Superior temporal gyrus (tissue), 1 donor: Measurements from ENCODE around the gene TNFRSF1B.

Source experiments
- DNase-seq: peaks from one replicate; pipeline ENCODE4 v3.0.0-alpha.2; 2016; ENCODE audit errors: extremely low spot score

The TNFRSF1B gene

DNA sequence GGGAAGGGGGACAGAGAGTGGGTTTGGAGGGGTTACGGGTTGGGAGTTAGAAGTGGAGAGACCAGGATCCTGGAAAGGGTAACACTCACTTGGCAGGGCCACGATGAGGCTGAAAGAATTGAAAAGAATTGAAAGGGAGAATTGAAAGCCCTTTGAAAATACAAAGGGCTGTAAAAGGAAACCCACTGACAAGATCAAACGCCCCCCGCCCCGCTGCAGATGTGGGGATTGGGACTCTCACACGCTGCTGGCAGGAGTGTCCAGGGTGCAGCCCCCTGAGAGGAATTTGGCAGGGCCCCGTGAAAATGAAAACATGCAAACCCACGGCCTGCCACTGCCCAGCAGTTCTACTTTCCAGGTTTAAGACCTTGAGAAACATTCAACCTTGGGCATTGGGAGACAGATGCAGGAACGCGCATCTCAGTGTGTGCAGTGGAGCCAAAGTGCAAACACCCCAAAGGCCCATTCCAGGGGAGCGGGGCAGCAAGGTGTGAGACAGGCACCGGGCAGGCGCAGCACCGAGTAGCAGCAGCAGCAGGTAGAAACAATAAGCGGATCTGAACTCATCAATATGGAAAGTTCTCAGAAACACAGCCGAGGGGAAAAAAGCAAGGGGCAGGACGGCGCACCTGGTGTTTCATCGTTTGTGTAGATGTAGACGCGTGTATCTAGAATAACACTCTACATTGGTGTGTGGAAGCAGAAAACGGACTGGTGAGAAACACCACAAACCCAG lies 8.3 kb upstream of the TNFRSF1B start:
- DNase-seq = no peak

DNA sequence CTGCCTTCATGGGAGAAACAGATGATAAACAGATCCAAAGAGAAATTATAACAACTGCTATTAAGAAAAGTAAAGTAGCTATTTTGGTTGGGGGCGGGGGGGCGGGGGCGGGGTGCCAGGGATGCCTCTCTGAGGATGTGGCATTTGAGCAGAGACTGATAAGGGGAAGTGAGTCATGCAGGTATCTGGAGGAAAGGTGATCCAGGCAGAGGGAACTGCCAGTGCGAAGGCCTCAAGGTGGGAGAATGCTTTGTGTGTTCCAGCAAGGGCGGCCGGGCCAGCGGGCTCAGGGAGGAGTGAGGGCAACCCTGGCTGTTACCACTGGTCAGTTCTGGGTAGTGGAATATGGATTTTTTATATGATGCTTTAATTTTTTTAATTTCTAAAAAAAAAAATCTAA lies 7.0 kb upstream of the TNFRSF1B start:
- no peak for DNase-seq

DNA sequence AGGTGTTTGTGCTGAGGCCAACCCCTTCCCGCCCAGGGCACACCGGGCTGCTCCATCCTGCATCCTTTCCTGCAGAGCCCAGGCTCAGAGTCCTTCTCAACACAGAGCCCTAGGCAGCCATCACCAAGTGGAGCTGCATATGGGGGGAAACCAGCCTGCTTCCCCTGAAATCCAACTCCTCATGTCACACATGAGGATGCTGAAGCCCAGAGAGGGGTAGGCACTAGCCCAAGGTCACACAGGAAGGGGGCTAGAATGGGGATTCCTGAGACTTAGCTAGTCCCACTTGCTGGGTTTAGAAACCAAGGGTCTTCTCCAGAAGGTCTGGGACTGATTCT lies 5.5 kb upstream of the TNFRSF1B start:
- DNase-seq = no peak

DNA sequence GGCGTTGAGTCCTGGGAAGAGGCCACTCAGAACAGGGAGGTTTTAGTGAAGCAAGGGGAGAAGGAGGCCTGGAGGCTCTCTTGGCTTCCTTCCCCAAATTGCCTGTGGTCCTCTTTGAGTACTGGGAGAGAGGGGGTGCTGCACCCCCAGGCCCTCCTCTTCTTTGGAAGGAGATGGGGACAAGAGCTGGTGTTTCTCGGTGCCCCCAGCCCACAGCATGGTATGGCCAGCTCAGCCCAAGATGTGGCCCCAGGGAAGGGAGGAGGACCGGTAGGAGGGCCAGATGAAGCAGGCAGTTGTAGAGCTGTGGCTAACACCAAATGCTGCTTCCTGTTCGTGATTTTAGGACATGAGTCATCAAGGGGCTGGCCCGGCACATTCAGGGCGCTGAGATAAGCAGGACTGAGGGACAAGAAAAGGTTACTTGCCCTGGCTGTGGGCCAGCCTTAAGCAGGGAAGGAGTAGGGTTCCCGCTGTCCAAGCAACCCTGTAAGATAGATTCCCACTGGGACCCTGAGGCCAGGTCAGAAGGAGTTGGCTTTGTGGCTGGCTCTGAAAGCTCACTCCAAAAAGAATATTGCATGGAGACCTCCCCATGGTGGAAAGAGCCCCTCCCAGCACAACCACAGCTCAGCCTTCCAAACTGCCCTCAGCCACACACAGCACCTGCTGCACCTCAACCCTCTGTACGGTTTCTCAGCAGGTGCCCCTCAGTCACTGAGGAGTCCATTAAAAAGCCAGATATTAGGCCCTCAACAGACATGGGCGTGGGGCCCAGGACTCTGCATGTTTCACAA lies 4.9 kb upstream of the TNFRSF1B start:
- DNase-seq = peak; percentile 26

DNA sequence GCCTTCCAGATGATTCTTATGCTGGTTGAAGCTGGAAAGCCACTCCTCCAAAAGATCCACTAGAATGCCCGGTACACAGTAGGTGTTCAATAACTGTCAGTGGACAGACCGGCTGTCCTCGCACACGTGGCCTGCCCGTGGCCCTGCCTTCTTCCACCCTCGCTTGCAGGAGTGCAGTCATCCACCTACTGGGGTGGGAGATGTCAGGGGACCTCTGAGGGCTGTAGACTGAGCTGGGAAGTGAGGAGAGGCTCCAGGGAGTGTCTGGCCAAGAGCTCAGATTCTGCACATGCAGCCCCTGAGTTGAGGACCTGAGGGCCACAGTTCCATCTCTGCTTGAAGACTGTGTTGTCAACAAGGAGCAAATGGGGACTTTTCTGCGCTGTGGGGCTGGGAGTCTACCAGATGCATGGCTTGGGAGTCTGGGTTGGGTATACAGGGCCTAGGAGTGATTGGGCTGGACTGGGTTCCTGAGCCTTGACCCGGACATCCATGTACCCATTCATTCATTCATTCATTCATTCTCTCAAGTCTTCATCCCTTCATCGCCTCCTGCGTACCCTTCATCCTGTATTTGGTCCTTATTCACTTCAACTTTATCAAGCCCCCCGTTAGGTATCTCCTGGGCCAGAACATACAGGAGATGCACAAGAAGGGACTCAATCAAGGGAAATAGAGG lies 4.2 kb upstream of the TNFRSF1B start:
- DNase-seq = no peak

DNA sequence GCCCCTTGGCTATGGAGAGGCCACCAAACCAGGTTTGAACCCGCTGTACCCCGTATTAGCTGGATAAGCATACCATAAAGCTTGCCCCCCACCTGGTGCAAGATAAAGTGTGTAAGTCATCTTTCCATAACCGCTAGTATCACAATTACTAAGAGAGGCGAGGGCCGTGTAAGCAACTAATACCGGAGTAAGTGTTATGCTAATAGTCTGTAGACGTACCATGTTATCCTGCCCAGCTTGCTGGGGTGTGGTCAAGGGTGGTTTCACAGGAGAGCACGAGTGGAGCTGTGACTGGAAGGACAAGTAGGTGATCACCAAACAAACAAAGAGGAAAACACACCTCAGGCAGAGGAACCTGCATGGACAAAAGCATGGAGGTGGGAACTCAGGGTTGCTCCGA lies 3.6 kb upstream of the TNFRSF1B start:
- no peak for DNase-seq

DNA sequence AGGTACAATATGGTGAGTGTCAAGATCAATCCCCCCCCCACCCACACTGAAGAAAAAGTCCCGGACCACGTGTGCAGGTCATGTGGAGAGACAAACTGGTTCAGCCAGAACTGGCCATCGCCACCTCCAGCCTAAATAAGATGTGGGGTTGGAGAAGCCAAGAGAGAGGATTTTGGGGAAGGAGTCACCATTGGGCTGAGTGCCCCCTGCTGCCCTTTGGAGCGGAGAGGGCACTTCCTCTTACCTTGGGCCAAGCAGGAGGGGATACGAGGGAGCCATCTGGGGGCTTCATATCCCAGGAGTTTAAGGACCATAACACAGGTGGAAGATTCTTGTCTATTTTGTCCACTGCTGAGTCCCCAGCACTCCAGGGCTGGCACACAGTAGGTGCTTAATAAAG lies 2.6 kb upstream of the TNFRSF1B start:
- DNase-seq = no peak

DNA sequence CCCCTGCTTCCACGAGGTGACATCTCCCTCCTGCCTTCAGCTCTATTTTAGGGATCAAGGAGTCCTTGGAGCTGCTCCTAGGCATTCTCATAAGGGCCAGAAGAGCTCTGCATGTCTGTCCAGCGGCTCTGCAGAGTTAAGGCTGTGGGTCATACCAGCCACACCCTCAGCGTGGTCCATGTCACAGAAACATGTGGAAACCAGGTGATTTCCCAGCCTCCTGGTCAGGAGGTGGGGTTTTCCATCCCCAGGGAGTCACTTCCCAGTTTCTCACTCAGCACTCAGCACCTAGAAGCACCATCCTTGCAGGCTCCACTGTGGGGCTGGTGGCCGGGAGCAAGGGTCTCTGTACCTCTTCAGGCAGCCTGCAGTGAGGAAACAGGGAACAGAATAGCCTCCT lies 1.4 kb upstream of the TNFRSF1B start:
- DNase-seq = no peak

DNA sequence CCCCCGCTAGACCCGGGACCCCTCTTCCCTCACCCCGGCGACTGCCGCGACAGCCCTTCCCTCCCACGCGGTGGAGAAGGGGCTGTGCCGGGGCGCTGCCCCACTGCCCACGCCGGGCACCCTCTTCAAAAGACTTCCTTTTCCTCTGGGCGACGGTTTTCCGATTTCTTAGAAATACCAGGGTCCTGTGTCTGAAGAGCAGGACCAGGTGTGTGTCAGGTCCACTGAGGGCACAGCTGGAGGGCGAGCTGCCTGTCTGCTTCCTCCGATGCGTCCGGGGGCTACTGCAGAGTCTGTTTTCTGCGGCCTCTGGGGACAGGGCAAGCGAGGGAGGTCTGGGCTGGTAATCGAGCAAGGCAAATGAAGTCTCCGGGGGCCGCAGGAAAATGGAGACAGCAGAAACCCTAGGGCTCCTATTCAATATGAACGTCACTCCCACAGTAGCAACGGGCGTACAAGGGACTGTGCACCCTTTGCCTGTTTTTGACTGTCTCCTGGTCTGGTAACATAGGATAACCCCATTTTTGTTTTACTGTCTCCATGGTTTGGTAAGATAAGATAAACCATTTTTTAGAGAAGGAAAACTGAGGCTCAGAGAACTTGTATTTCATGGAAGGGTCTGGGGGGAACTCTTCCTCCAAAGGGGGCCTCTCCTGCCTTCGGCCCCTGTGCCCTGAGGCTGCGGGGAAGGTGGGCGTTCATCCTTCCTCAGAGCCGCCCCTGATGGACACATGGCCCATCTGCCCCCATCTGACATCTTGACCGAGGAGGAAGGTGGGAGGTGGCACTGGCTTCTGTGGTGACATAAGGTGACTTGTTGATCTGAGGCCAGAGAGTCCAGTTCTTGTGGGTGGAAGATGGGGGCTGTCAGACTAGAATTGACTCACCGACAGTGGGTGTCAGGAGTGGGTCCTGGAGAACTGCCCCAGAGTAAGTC lies 970 bp downstream of the TNFRSF1B start:
- no peak for DNase-seq

DNA sequence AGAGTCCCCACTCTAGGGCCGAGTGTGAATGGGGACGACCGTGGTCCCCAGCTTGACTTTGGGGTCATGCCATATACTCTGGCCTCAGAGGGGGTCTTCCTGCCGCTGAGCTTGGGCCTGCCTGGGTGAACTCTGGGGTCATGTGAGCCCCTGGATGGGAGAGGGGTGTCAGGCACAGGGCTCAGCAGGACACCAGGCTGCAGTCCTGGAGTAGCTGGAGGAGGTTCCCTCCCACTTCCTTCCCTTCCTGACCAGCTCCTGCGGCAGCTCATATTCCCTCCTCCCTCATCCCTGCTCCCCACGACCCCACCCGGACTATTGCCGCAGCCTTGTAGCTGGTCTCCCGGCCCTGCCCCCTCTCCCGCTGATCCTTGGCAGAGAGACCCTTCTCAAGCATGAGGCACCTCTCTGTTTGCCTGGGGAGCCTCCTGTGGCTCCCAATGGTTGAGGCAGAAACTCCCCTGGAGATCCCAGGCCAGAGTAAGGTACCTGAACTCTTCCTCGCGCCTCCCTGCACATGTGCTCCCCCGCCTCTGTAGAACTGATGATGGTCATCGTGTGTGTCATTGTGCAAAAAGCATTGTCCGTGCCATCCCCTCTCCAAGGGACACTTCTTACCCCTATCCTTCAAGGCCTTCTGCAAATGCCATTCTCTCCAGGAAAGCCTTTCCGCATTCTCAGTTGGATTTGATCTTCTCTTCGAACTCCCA lies 1.8 kb downstream of the TNFRSF1B start:
- DNase-seq = no peak

DNA sequence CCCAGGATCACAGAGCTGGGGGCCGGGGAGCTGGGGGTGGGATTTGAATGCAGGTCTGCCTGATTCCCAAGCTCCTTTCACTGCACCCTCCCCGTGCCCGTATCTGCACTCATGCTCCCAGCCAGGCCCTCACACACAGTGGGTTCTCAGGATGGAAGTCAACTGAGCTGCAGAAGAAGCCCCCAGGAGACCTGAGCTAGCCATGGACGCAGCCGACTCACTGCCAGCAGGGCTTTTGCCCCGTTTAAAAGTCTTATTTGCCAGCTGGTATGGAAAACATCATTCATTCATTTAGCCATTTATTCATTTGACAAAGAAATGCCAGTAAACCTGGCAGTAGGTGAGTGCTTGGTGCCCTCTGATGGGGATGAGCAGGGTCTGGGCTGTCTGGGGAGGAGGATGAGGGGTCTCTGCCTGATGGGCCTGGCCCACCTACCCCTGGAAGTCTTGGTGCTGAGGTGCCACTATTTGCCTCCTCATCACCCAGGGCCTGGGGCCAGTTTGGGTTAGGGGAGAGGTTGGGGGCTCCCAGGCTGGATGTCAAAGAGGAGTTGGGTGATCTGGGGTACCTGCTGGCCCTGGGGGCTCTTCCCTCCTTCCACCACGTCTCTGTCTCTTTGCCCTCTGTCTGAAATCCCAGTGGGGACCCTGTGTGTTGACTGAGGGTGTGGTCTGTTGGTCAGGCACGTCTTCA lies 2.8 kb downstream of the TNFRSF1B start:
- no peak for DNase-seq

DNA sequence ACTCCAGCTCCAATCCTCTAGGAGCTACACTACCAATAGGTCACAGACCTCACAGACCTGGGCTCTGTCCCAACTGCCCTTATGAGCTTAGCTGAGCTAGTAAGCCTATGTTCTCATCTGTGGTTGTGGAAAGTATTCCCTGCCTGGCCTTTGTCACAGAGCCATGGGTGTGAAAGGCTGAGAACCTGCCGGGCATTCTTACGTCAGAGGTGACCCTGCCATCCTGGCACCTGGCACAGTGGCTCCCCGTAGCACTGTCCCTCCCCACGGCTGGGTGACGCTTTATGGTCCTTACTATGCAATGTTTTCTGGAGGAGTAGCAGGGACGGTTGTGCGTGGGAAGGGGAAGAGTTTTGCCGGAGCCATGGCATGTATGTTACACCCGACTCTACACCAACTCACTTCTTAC lies 3.5 kb downstream of the TNFRSF1B start:
- DNase-seq = no peak

DNA sequence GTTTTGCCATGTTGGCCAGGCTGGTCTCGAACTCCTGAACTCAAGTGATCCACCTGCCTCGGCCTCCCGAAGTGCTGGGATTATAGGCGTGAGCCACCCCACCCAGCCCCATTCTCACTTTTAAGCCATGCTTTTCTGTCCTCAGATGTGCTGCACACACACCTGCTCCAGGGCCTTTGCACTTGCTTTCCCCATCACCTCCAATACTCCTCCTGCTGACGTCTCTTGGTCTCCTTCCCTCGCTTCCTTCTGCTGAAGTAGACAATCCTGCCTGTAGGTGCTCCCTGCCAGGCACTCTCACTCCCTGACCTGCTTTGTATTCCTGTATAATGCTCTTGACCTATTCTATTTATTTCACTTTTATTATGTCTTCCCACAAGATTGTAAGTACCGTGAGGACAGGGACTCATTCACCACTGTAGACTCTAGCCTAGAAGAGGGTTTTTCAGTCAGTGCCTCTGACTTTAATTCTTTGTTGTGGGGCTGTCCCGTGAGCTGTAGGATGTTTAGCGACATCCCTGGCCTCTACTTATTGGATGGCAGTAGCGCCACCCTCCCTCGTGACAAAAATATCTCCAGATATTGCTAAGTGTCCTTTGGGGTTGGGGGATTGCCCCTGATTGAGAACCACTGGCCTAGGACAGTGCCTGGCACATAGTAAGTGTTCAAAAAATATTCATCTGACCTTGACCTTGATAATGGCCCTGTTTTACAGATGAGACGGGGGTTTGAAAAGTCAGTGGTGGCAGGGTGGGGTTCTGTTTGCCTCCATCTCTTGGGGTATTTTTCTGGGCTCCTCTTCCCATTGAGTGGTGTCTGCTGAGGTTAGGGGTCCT lies 4.6 kb downstream of the TNFRSF1B start:
- no peak for DNase-seq

DNA sequence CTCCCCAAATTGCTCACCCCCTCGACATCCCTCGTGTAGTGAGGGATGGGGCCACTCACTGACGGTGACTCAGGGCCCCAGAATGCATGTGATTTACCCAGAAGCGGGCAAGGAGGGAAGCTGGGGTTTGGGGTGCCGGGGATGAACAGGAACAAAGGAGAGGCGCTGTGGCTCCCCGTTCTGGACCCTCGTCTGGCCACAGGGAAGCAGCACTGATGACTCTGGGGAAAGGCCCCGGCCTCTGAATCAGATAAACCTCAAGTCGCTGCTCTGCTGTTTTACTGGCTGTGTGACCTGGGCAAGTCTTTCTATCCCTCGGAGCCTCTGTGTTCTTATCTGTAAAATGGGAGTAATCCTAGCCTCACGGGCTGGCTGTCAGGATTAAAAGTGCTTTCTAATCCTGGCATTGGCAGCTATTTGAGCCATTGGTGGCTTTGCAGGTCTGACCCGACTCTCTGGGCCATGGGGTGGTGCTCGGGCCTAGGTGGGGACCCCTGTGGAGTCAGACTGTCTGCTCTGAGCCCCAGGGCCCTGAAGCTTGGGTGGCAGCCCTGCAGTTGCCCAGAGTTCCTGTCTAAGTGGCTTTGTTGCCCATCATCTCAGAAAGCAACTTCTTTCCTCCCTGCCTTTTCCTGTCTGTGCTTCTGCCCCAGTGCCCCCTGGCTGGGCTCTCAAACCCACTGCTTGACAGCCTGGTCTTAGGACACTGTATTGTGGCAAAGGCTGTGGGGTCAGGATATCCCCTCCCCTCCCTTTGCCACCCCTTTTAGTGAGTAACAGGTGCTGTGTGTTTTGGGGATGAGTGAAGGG lies 5.5 kb downstream of the TNFRSF1B start:
- DNase-seq = no peak

DNA sequence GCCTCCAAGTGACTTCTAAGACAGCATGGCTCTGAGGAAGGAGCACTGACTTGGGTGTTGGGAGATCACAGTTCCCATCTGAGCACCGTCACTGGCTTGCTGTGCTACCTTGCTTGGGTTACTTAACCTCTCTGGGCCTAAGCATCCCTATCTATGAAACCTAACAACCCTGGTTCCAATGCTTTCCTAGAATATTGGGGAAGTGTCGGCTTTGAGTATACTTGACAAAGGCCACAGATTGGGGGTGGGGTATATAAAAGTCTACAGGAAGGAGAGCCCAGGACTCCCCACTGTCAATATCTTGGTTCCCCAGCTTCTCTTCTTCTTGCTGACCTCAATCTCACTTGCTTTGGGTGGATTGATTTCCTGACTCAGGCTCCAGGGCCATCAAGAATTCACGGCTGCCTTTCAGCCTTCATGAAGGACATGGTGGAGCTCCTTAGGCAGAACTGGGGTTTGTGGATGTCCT lies 6.3 kb downstream of the TNFRSF1B start:
- no peak for DNase-seq

DNA sequence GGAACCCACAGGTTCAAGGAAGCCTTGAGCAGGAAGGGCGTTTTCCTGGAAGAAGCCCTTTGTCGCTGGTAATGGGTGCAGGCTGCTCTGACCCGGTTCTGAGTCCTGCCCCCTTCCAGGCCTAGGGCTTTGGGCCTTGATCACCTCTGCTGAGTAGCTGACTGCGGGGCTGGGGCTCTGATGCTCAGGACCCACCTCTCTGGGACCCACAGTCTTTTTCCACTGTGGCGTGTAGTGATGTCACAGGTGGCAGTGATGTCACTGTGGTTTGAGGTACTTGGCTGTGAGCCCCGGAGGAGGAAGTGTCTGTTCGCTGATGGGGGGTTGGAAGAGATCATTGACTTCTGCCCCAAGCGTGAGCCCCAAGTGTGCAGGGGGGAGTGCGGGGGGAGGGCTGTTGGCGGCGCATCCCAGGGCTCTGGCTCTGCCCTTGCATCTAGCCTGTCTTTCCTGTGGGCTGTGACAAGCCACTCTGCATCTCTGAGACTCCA lies 6.9 kb downstream of the TNFRSF1B start:
- DNase-seq = no peak

DNA sequence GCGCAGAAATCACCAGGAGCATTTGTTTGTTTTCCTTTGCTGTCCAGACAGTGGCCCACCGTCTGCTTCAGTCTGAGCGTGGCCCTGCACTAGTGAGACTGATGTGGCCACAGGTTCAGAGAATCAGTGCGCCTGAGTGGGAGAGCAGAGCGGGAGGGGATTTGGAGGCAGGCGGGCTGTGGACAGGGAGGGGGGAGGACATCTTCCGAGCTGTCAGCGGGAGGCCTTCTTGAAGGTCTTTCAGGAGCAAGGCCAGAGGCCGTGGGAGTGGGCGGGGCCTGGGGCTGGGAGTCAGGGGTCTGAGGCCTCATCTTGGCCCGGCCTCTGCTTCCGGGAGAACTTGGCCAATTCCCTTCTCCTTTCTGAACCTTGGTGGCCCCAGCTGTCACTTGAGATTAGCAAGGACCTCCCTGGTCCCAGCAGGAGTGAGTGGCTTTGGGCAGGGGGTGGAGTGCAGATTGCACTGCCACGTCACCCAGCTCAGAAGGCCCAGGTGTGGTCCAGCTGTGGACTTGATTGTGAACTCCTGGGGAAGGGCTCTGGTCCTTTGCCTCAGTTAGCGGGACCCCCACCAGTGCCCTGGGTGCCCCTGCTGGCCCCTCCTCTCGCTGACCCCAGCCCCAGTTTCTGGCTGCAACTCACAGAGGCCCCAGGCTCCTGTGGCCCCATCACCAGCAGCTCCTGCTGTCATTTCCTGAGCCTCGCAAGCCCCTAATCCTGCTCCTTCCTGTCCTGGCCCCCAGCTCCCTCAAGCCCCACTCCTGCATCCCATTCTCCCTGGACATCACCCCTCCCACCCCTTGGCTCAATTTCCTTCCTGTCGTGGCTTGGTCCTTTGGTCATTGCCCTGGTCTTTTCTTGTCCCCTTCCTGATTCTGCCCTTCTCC lies 8.4 kb downstream of the TNFRSF1B start:
- DNase-seq = no peak
